Measurements from ENCODE around the gene CCL28.

CCL28 gene

GRCh38 chr5:43335681-43336080 is 76.5 kb downstream of the CCL28 start:
- no peak overlapping the region for H3K27ac ChIP-seq (ENCODE audit: low read depth, low read length)
- H3K4me1 ChIP-seq (ENCODE audit: control insufficient read depth, insufficient read depth, low read length, unreplicated experiment) = no peaks in the 10 kb centered on the region
- no peaks in the 10 kb centered on the region for H3K27me3 ChIP-seq (ENCODE audit: insufficient read depth, low read length)
- no peaks in the 10 kb centered on the region for H3K79me2 ChIP-seq (ENCODE audit: control insufficient read depth, insufficient read depth, low read length, unreplicated experiment)
- no peak overlapping the region for H2AFZ ChIP-seq (ENCODE audit: low read length, unreplicated experiment)
- no peak overlapping the region for H3K4me3 ChIP-seq (ENCODE audit: low read depth, low read length)
- no peaks in the 10 kb centered on the region for H3K36me3 ChIP-seq (ENCODE audit: insufficient read depth, low read length)

GRCh38 chr5:43332401-43332800 is 79.8 kb downstream of the CCL28 start:
- Histone ChIP-seq H3K36me3 (ENCODE audit: insufficient read depth, low read length) (no peaks in the 10 kb centered on the region), H3K79me2 (ENCODE audit: control insufficient read depth, insufficient read depth, low read length, unreplicated experiment) (no peaks in the 10 kb centered on the region), H2AFZ (ENCODE audit: low read length, unreplicated experiment) (no peak overlapping the region), H3K4me1 (ENCODE audit: control insufficient read depth, insufficient read depth, low read length, unreplicated experiment) (no peaks in the 10 kb centered on the region), H3K4me3 (ENCODE audit: low read depth, low read length) (no peak overlapping the region), H3K27me3 (ENCODE audit: insufficient read depth, low read length) (peaks cover 5% of the 10 kb centered on the region; the same call in 1 of the 2 replicates), H3K27ac (ENCODE audit: low read depth, low read length) (no peak overlapping the region)

All from ACC112 (cell line).